H1 (cell line): ENCODE measurements around the gene GALNT7. TPM values are rescaled to one million over a fixed set of nuclear protein-coding genes. Genes with fewer than 3 reads are reported as not detected.

Experiments used
- CTCF ChIA-PET: fragments of 300-600 bp; sonication (Branson Sonifier 250); formaldehyde crosslinking; loops from one replicate; lab custom pipeline; 2021; ENCODE audit not compliant: partially characterized antibody; lab: Charles Lee
- POLR2A ChIA-PET: fragments of 300-600 bp; sonication (Branson Sonifier 250); formaldehyde crosslinking; loops from one replicate; lab custom pipeline; 2021; ENCODE audit warnings: inconsistent platforms; ENCODE audit not compliant: partially characterized antibody; lab: Charles Lee
- DNase-seq, 2 experiments: peaks; one replicate each; pipeline versions ENCODE4 v3.0.0 to v3.0.0-alpha.2; 2010 to 2022; ENCODE audit warnings: low spot score in 2 of 2, low read depth in 1 of 2, mixed read lengths in 1 of 2
- FAIRE-seq: peaks from 2 replicates; lab custom pipeline; 2011; peaks lifted over from hg19 to GRCh38; lab: Jason Lieb, UNC
- H2AFZ ChIP-seq: 2 replicates; pipeline ENCODE4 v1.8.1; 2012; ENCODE audit warnings: low read length, inconsistent platforms
- H2AK5ac ChIP-seq: 2 replicates; pipeline ENCODE4 v1.6.1; 2013; ENCODE audit warnings: low read depth, low read length
- H2BK120ac ChIP-seq: replicated peaks from 2 replicates; pipeline ENCODE3; 2013; ENCODE audit warnings: low read depth, low read length, inconsistent platforms
- H2BK12ac ChIP-seq: 2 replicates; pipeline ENCODE4 v1.6.1; 2013; ENCODE audit warnings: low read depth, low read length
- H2BK15ac ChIP-seq: 2 replicates; pipeline ENCODE4 v1.6.1; 2013; ENCODE audit warnings: low read length
- H2BK20ac ChIP-seq: 2 replicates; pipeline ENCODE4 v1.6.1; 2013; ENCODE audit warnings: low read length
- H2BK5ac ChIP-seq: 2 replicates; pipeline ENCODE4 v1.6.1; 2013; ENCODE audit warnings: low read depth, low read length
- H3K14ac ChIP-seq: 2 replicates; pipeline ENCODE4 v1.6.1; 2013; ENCODE audit warnings: inconsistent platforms; ENCODE audit not compliant: insufficient read length
- H3K18ac ChIP-seq: 2 replicates; pipeline ENCODE4 v1.6.1; 2013; ENCODE audit warnings: low read length; ENCODE audit errors: extremely low read depth
- H3K23ac ChIP-seq: 2 replicates; pipeline ENCODE4 v1.6.1; 2013; ENCODE audit warnings: inconsistent platforms; ENCODE audit not compliant: insufficient read length
- H3K23me2 ChIP-seq: 2 replicates; pipeline ENCODE4 v1.6.1; 2013; ENCODE audit warnings: low read depth, low read length
- H3K27ac ChIP-seq: 2 replicates; pipeline ENCODE4 v1.6.1; 2011; ENCODE audit warnings: low read depth, low read length, inconsistent platforms
- H3K27me3 ChIP-seq, 4 experiments: replicated peaks in 1 of 4; 1 replicate in 1 of 4; 2 replicates in 3 of 4; pipeline versions ENCODE4 v1.6.1 to v1.8.1; 2011 to 2013; ENCODE audit warnings: low read length in 3 of 4, mild to moderate bottlenecking in 3 of 4, inconsistent platforms in 2 of 4, mixed read lengths in 2 of 4, moderate library complexity in 1 of 4; ENCODE audit not compliant: control insufficient read depth in 3 of 4, insufficient read depth in 3 of 4; ENCODE audit errors: extremely low read depth in 1 of 4
- H3K36me3 ChIP-seq, 4 experiments: 2 replicates each; pipeline versions ENCODE4 v1.6.1 to v1.8.1; 2011 to 2013; ENCODE audit warnings: mild to moderate bottlenecking in 4 of 4, low read length in 3 of 4, moderate library complexity in 2 of 4, control low read depth in 1 of 4, inconsistent platforms in 1 of 4; ENCODE audit not compliant: insufficient read depth in 4 of 4, control insufficient read depth in 2 of 4
- H3K4ac ChIP-seq: replicated peaks from 2 replicates; pipeline ENCODE3; 2013; ENCODE audit warnings: low read length, low read depth, mixed read lengths, inconsistent platforms; ENCODE audit not compliant: insufficient read length
- H3K4me1 ChIP-seq, 4 experiments: replicated peaks in 1 of 4; 1 replicate in 1 of 4; 2 replicates in 3 of 4; pipeline versions ENCODE4 v1.6.1 to v1.8.1; 2011 to 2013; ENCODE audit warnings: low read length in 3 of 4, inconsistent platforms in 2 of 4, mixed read lengths in 1 of 4; ENCODE audit not compliant: insufficient read depth in 4 of 4, control insufficient read depth in 3 of 4
- H3K4me2 ChIP-seq, 2 experiments: 2 replicates each; pipeline versions ENCODE4 v1.6.1 to v1.8.1; 2011 to 2013; ENCODE audit warnings: low read depth in 2 of 2, low read length in 2 of 2, control low read depth in 1 of 2, inconsistent platforms in 1 of 2, mild to moderate bottlenecking in 1 of 2; ENCODE audit not compliant: insufficient read depth in 1 of 2
- H3K4me3 ChIP-seq, 4 experiments: fragments of 200-600, 300-600 bp in 1 of 4; sonication (generic), shearing (Covaris generic), sonication (Bioruptor Twin) in 1 of 4; 2 replicates each; pipeline versions ENCODE4 v1.5.1 to v1.8.1; 2011 to 2016; ENCODE audit warnings: low read length in 4 of 4, low read depth in 3 of 4, control low read depth in 2 of 4, inconsistent platforms in 2 of 4, mild to moderate bottlenecking in 2 of 4, mixed read lengths in 1 of 4, moderate library complexity in 1 of 4; ENCODE audit not compliant: insufficient read depth in 2 of 4; ENCODE audit errors: extremely low read depth in 1 of 4
- H3K56ac ChIP-seq: replicated peaks from 2 replicates; pipeline ENCODE3; 2013; ENCODE audit warnings: low read depth, mild to moderate bottlenecking, mixed read lengths, low read length, inconsistent platforms; ENCODE audit not compliant: insufficient read length
- H3K79me1 ChIP-seq: 2 replicates; pipeline ENCODE4 v1.6.1; 2013; ENCODE audit warnings: low read depth, low read length, control low read depth
- H3K79me2 ChIP-seq, 2 experiments: 2 replicates each; pipeline versions ENCODE4 v1.6.1 to v1.8.1; 2012 to 2013; ENCODE audit warnings: low read length in 2 of 2, mild to moderate bottlenecking in 2 of 2, inconsistent platforms in 1 of 2; ENCODE audit not compliant: insufficient read depth in 2 of 2, control insufficient read depth in 1 of 2
- H3K9ac ChIP-seq, 4 experiments: replicated peaks in 1 of 4; 1 replicate in 1 of 4; 2 replicates in 3 of 4; pipeline versions ENCODE4 v1.6.1 to v1.8.1; 2011 to 2013; ENCODE audit warnings: low read depth in 3 of 4, low read length in 3 of 4, control low read depth in 2 of 4, mild to moderate bottlenecking in 2 of 4, moderate library complexity in 2 of 4, inconsistent platforms in 1 of 4; ENCODE audit errors: extremely low read depth in 1 of 4
- H3K9me3 ChIP-seq, 2 experiments: 2 replicates each; pipeline versions ENCODE4 v1.6.1 to v1.8.1; 2012 to 2013; ENCODE audit warnings: mild to moderate bottlenecking in 2 of 2, moderate library complexity in 2 of 2, control low read depth in 1 of 2, inconsistent platforms in 1 of 2, low read depth in 1 of 2, low read length in 1 of 2, mixed read lengths in 1 of 2; ENCODE audit not compliant: insufficient read depth in 2 of 2
- H4K20me1 ChIP-seq, 2 experiments: replicated peaks in 1 of 2; 2 replicates each; pipeline versions ENCODE3 to v1.8.1; 2011 to 2013; ENCODE audit warnings: inconsistent platforms in 2 of 2, low read length in 2 of 2, mild to moderate bottlenecking in 1 of 2; ENCODE audit not compliant: insufficient read depth in 2 of 2, control insufficient read depth in 1 of 2
- H4K5ac ChIP-seq: 2 replicates; pipeline ENCODE4 v1.6.1; 2013; ENCODE audit warnings: low read length, low read depth, mixed read lengths, inconsistent platforms; ENCODE audit not compliant: insufficient read length
- H4K8ac ChIP-seq: 2 replicates; pipeline ENCODE4 v1.8.0; 2013; ENCODE audit warnings: mild to moderate bottlenecking, moderate library complexity, low read length, inconsistent platforms; ENCODE audit not compliant: insufficient read depth; ENCODE audit errors: extremely low read depth
- H4K91ac ChIP-seq: replicated peaks from 2 replicates; pipeline ENCODE3; 2013; ENCODE audit warnings: low read length, mixed read lengths, inconsistent platforms; ENCODE audit not compliant: insufficient read length
- ATF3 ChIP-seq: IDR thresholded peaks from 2 replicates; pipeline ENCODE4 v1.6.1; 2011; ENCODE audit warnings: low read depth, mild to moderate bottlenecking, low read length; ENCODE audit not compliant: insufficient read depth
- BCL11A ChIP-seq, 2 experiments: IDR thresholded peaks; one replicate each; pipeline ENCODE4 v1.6.1; 2011; ENCODE audit warnings: low read depth in 2 of 2, low read length in 2 of 2, mild to moderate bottlenecking in 2 of 2
- EP300 ChIP-seq, 2 experiments: IDR thresholded peaks; 1 replicate in 1 of 2; 2 replicates in 1 of 2; pipeline ENCODE4 v1.6.1; 2011 to 2012; ENCODE audit warnings: low read depth in 2 of 2, low read length in 2 of 2, mild to moderate bottlenecking in 2 of 2, borderline replicate concordance in 1 of 2, inconsistent platforms in 1 of 2, moderate library complexity in 1 of 2
- GABPA ChIP-seq: IDR thresholded peaks from 2 replicates; pipeline ENCODE4 v1.6.1; 2011; ENCODE audit warnings: mild to moderate bottlenecking, low read length, moderate library complexity, borderline replicate concordance; ENCODE audit not compliant: insufficient read depth
- JUND ChIP-seq: IDR thresholded peaks from 2 replicates; pipeline ENCODE4 v1.6.1; 2011; ENCODE audit warnings: mild to moderate bottlenecking, improper control_type of control experiment, low read length
- KDM1A ChIP-seq: fragments of 200-600, 300-600 bp; sonication (generic); IDR thresholded peaks from 2 replicates; pipeline ENCODE4 v1.7.1; 2016; ENCODE audit warnings: mild to moderate bottlenecking, low read length, borderline replicate concordance
- KDM4A ChIP-seq: IDR thresholded peaks from one replicate; pipeline ENCODE4 v1.7.1; 2012; ENCODE audit warnings: low read depth, mild to moderate bottlenecking, moderate library complexity, low read length, inconsistent platforms; ENCODE audit not compliant: severe bottlenecking
- NANOG ChIP-seq: IDR thresholded peaks from 2 replicates; pipeline ENCODE4 v1.6.1; 2011; ENCODE audit warnings: low read length, low read depth, mild to moderate bottlenecking, inconsistent platforms; ENCODE audit not compliant: insufficient read depth, poor library complexity, severe bottlenecking
- POLR2AphosphoS5 ChIP-seq: IDR thresholded peaks from 2 replicates; pipeline ENCODE4 v1.6.1; 2011; ENCODE audit warnings: low read depth, low read length
- POU5F1 ChIP-seq: IDR thresholded peaks from 2 replicates; pipeline ENCODE4 v1.6.1; 2011; ENCODE audit warnings: low read depth, mild to moderate bottlenecking, low read length, moderate library complexity
- RBBP5 ChIP-seq: IDR thresholded peaks from 2 replicates; pipeline ENCODE4 v1.7.1; 2012; ENCODE audit warnings: low read depth, mild to moderate bottlenecking, inconsistent platforms, low read length, moderate library complexity, borderline replicate concordance
- SIX5 ChIP-seq: IDR thresholded peaks from 2 replicates; pipeline ENCODE4 v1.6.1; 2011; ENCODE audit warnings: mild to moderate bottlenecking, low read depth, low read length
- SUZ12 ChIP-seq: fragments of 200-600 bp; sonication (generic); IDR thresholded peaks from 2 replicates; pipeline ENCODE4 v1.6.1; 2012; ENCODE audit warnings: mild to moderate bottlenecking, inconsistent platforms, low read length, moderate library complexity, mixed read lengths
- WGBS, 2 experiments: shearing (Covaris generic) in 1 of 2; methylation state at CpG; one replicate each; pipeline versions ENCODE4 v1.1.6 to v1.1.7; 2013 to 2015; ENCODE audit warnings: low lambda C conversion rate in 2 of 2, mixed read lengths in 2 of 2, inconsistent platforms in 1 of 2, low coverage in 1 of 2, missing lambda C conversion rate in 1 of 2; ENCODE audit not compliant: insufficient replicate concordance in 2 of 2, insufficient coverage in 1 of 2, insufficient read length in 1 of 2; ENCODE audit errors: extremely low coverage in 1 of 2, missing lambda C conversion rate in 1 of 2; 5-methylcytosine and 5-hydroxymethylcytosine counted together
- polyA plus RNA-seq, 7 experiments: library from polyadenylated mRNA; depleted of rRNA in 3 of 7; stranded (reverse) in 5 of 7; unstranded in 2 of 7; fragments of >200 nt in 5 of 7; fragments of 200-250 nt in 2 of 7; gene quantifications; 1 replicate in 5 of 7; 2 replicates in 1 of 7; 4 replicates in 1 of 7; pipeline versions ENCODE4 v1.2.1 to v1.2.3, GENCODE V29; 2011 to 2013; ENCODE audit warnings: missing spikeins in 2 of 7, mixed read lengths in 2 of 7
- total RNA-seq: library from RNA; stranded (reverse); fragmentation: NEBNext Ultra II Directional; extraction: Animal tissue kit (Norgen Biotek cat#: 25700); gene quantifications from 2 replicates; pipeline ENCODE4 v1.2.1, GENCODE V29; 2021

GALNT7 gene
- total and polyA plus RNA-seq, 2 of the 8 experiments (the other 6 are each of a cell fraction or from before 2014, with no cell fraction given) = 22.4 to 85.5 TPM

GRCh38 chr4:173211222-173211621, 42.6 kb downstream of the GALNT7 start:
- ChIA-PET POLR2A (no interaction called here), CTCF (interaction anchor here (0.8 to 2.1 kb wide), 5 partner anchors 18 to 198 kb away, joined by 3 to 7 read pairs (median 5); no protein-coding TSS in a partner anchor)
- TF ChIP-seq BCL11A (IDR thresholded peaks at IDR 0.05; ENCODE audit: low read depth in 2 of 2, low read length in 2 of 2) = no peak
- TF ChIP-seq KDM1A = no peak
- TF ChIP-seq SIX5 = no peak
- no peak for TF ChIP-seq KDM4A
- TF ChIP-seq SUZ12 = no peak
- TF ChIP-seq POU5F1 = no peak
- no peak for TF ChIP-seq JUND
- no peak for TF ChIP-seq RBBP5
- no peak for TF ChIP-seq POLR2AphosphoS5
- TF ChIP-seq GABPA = no peak
- no peak for TF ChIP-seq ATF3
- no peak for TF ChIP-seq NANOG
- no peak for TF ChIP-seq EP300 (IDR thresholded peaks at IDR 0.05; ENCODE audit: borderline replicate concordance in 1 of 2, low read depth in 2 of 2, low read length in 2 of 2)

More at GRCh38 chr4:173211222-173211621, 42.6 kb downstream of the GALNT7 start:
- H3K4ac ChIP-seq = no peak overlapping the region
- H4K20me1 ChIP-seq = peaks cover 3 to 10% of the 10 kb centered on the region in 2 experiments
- no peak overlapping the region for H2BK15ac ChIP-seq
- H3K79me1 ChIP-seq = peaks cover 2% of the 10 kb centered on the region; the same call in 1 of the 2 replicates
- peaks cover 2 to 10% (median 9%) of the 10 kb centered on the region in 4 experiments; a peak in 5 of 7 replicates for H3K4me1 ChIP-seq
- no peak overlapping the region for H3K14ac ChIP-seq
- no peak overlapping the region for H2BK5ac ChIP-seq
- no peaks in the 10 kb centered on the region for H3K9me3 ChIP-seq
- no peak overlapping the region for H3K27ac ChIP-seq
- H2BK20ac ChIP-seq = no peak overlapping the region
- H3K4me3 ChIP-seq = no peak overlapping the region
- H3K9ac ChIP-seq = no peak overlapping the region
- no peaks in the 10 kb centered on the region for H3K36me3 ChIP-seq
- H3K18ac ChIP-seq = no peak overlapping the region
- H3K27me3 ChIP-seq = no peaks in the 10 kb centered on the region
- H4K91ac ChIP-seq = no peak overlapping the region
- H2BK120ac ChIP-seq = no peak overlapping the region
- no peak overlapping the region for H2BK12ac ChIP-seq
- no peak overlapping the region for H4K5ac ChIP-seq
- no peaks in the 10 kb centered on the region for H3K23me2 ChIP-seq
- no peak overlapping the region for H2AK5ac ChIP-seq
- H3K56ac ChIP-seq = no peak overlapping the region
- H3K79me2 ChIP-seq = peaks cover 4 to 99% of the 10 kb centered on the region in 2 experiments; a peak in 2 of 4 replicates
- no peak overlapping the region for H3K23ac ChIP-seq
- no peak overlapping the region for H3K4me2 ChIP-seq
- DNase-seq (no peak), FAIRE-seq (no peak)
- H4K8ac ChIP-seq = no peak overlapping the region
- 65% methylated on average over 1 of the region's 1 CpG; no CpG with 5 or more reads in 1 of the 2 experiments for whole genome bisulfite sequencing, 2 experiments
- no peak overlapping the region for H2AFZ ChIP-seq
